OCI-LY1 (cell line): Measurements from ENCODE around the gene GPSM1.

Experiments used
- EZH2 ChIP-seq: fragments of 200-600 bp; sonication (generic), shearing (Covaris generic); IDR thresholded peaks from 2 replicates; pipeline ENCODE4 v1.8.0; 2017; ENCODE audit warnings: borderline replicate concordance, mixed run types, mild to moderate bottlenecking, antibody characterized with exemption, low read length, moderate library complexity, mixed read lengths
- TF ChIP-seq, protein P1 (sequence below): fragments of 200-600 bp; sonication (generic), shearing (Covaris generic); IDR thresholded peaks from 2 replicates; pipeline ENCODE4 v1.5.1; 2017; ENCODE audit warnings: mild to moderate bottlenecking, antibody characterized with exemption, low read length, moderate library complexity, mixed read lengths

DNA sequence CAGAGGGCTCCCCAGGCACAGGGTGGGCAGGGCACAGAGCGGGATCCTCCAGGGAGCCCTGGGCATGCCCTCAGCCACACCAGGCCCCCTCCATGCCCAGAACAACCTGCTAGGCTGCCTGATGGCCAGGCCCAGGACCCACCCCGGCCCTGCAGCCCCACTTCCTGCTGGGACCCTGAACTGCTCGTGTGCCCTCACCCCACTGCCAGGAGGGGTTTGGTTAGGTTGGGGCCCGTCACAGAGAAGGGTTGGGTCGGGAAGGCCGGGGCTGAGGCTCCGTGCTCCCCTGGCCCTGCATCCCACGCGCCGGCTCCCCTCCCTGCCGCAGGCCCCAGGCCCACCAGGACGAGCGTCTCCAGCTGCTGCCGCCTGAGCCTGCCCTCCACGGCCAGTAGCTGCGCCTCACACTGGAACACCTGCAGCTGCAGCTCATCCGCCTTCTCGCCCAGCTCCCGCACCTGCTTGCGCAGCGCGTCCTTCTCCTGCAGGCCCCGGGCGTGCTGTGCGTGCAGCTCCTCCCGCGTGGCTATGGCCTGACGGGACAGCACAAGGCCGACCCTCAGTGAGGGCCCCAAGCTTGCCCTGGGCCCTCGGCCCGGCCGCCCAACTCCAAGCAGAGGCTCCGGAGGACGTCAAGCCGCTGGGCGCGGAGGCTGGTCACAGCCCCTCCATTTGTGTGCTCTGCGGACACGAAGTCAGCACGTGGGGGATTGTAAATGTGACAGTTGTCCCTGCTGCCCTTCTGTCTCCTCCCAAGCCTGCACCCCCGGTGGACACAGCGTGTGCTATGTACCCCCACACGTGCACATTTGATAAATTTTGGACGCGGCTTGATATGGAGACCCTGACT is 40.2 kb downstream of the GPSM1 start:
- TF ChIP-seq, protein P1, sequence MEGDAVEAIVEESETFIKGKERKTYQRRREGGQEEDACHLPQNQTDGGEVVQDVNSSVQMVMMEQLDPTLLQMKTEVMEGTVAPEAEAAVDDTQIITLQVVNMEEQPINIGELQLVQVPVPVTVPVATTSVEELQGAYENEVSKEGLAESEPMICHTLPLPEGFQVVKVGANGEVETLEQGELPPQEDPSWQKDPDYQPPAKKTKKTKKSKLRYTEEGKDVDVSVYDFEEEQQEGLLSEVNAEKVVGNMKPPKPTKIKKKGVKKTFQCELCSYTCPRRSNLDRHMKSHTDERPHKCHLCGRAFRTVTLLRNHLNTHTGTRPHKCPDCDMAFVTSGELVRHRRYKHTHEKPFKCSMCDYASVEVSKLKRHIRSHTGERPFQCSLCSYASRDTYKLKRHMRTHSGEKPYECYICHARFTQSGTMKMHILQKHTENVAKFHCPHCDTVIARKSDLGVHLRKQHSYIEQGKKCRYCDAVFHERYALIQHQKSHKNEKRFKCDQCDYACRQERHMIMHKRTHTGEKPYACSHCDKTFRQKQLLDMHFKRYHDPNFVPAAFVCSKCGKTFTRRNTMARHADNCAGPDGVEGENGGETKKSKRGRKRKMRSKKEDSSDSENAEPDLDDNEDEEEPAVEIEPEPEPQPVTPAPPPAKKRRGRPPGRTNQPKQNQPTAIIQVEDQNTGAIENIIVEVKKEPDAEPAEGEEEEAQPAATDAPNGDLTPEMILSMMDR: no peak
- TF ChIP-seq EZH2: no peak
